DND-41 (cell line): Measurements from ENCODE around the gene FAM180A.

Experiments used
- CTCF ChIP-seq: IDR thresholded peaks from 2 replicates; pipeline ENCODE4 v1.5.1; 2012; ENCODE audit warnings: borderline replicate concordance, low read length, moderate library complexity, mild to moderate bottlenecking; ENCODE audit not compliant: poor library complexity, severe bottlenecking; ENCODE audit errors: extremely low read depth
- EZH2 ChIP-seq: IDR thresholded peaks from 3 replicates; pipeline ENCODE4 v1.6.1; 2012; ENCODE audit warnings: borderline replicate concordance, low read depth, mild to moderate bottlenecking, moderate library complexity, low read length, inconsistent platforms; ENCODE audit not compliant: severe bottlenecking

- TF ChIP-seq CTCF = no peak
- TF ChIP-seq EZH2 = no peak
Observed at GRCh38 chr7:135690566-135690965, 58.0 kb downstream of the FAM180A start.
